Tibial nerve (tissue), 4 donors: ENCODE results near the gene TMEM225B.

ENCODE experiments used
- CTCF ChIP-seq, 5 experiments: fragments of 200-600 bp in 3 of 5; fragments of 450-650 bp in 2 of 5; sonication (generic) in 3 of 5; IDR thresholded peaks; one replicate each; pipeline ENCODE4 v1.5.1; 2016 to 2019; ENCODE audit warnings: antibody characterized with exemption in 5 of 5, mild to moderate bottlenecking in 3 of 5, moderate library complexity in 2 of 5
- EP300 ChIP-seq, 2 donors: sonication (generic); formaldehyde crosslinking; IDR thresholded peaks; one replicate each; pipeline ENCODE4 v1.6.1; 2017; ENCODE audit warnings: antibody characterized with exemption in 2 of 2, mild to moderate bottlenecking in 1 of 2
- POLR2A ChIP-seq, 2 donors: fragments of 450-650 bp; IDR thresholded peaks; one replicate each; pipeline ENCODE4 v1.6.1; 2017; ENCODE audit warnings: antibody characterized with exemption in 2 of 2, mild to moderate bottlenecking in 2 of 2, moderate library complexity in 2 of 2

GRCh38 chr7:99551767-99552463, 46.2 kb upstream of the TMEM225B start, which contains the start of gene FAM200A:
- TF ChIP-seq CTCF (IDR thresholded peaks at IDR 0.05) (peak in 1 of 5 experiments; percentile 14), POLR2A (IDR thresholded peaks at IDR 0.05) (peak in 1 of 2 donors; percentile 85), EP300 (IDR thresholded peaks at IDR 0.05) (peak; percentile 79 to 95)
